ENCODE results near the gene BAZ2B. TPM values are rescaled to one million over a fixed set of nuclear protein-coding genes. Genes with fewer than 3 reads are reported as not detected.

BAZ2B gene
- total RNA-seq, 1 experiment from 2014 or later, result 54.9 TPM

DNA sequence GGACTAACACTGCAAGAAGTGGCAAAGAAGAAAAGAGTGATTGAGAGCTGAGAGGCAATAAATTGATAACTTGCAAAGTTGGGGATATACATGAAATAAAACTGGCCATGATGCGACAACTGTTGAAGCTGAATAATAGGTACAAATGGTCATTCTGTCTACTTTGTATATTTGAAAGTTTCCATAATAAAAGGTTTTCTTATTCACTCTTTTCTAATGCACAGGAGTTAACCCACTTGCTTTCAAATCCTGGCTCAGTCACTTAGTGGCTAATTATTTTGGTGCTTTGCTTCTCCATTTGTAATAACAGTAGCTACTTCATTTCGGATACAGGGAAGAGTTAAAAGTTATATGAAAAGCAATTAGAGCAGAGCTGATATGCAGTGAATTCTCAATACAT lies 170.1 kb downstream of the BAZ2B start:
- H3K9me3 ChIP-seq (ENCODE audit: control insufficient read depth, low read depth, low read length), result no peaks in the 10 kb centered on the region
- no peaks in the 10 kb centered on the region for H3K79me1 ChIP-seq (ENCODE audit: insufficient read depth, low read depth, low read length, poor library complexity, severe bottlenecking)
- H2AK5ac ChIP-seq (ENCODE audit: insufficient read length, low read length), result no peak overlapping the region
- no peak for DNase-seq
- H3K27me3 Mint-ChIP-seq (ENCODE audit: low read depth), result no peaks in the 10 kb centered on the region
- peaks cover 7 to 37% (median 22%) of the 10 kb centered on the region in 3 experiments; a peak in 6 of 7 replicates for H3K36me3 Mint-ChIP-seq (ENCODE audit: insufficient read depth in 1 of 3, low read depth in 3 of 3)
- H3K56ac ChIP-seq (ENCODE audit: insufficient read length, low read depth, low read length), result no peak overlapping the region
- H3K4me2 ChIP-seq (ENCODE audit: insufficient read depth, insufficient read length, low read length), result no peak overlapping the region
- no peak overlapping the region for H2BK12ac ChIP-seq (ENCODE audit: insufficient read length, low read depth, low read length)
- no CpG with 5 or more reads among the region's 2 CpGs for WGBS (ENCODE audit: extremely low coverage, insufficient read length, low lambda C conversion rate)
- no peak overlapping the region for H3K14ac ChIP-seq (ENCODE audit: insufficient read depth, low read length)
- H3K27ac Mint-ChIP-seq, result peak overlapping the region in 2 of 3 experiments; percentile 12 to 72; a peak in 2 of 7 replicates
- peaks cover 21 to 23% of the 10 kb centered on the region in 2 experiments for H3K4me1 Mint-ChIP-seq
- H2BK5ac ChIP-seq (ENCODE audit: insufficient read length, low read length), result no peak overlapping the region
- no peak overlapping the region for H3K27ac ChIP-seq (ENCODE audit: insufficient read length, low read depth, low read length)
- no peak overlapping the region for H3K4me3 Mint-ChIP-seq
- H3K27me3 ChIP-seq (ENCODE audit: insufficient read depth, low read length), result no peaks in the 10 kb centered on the region
- no peak overlapping the region for H2BK20ac ChIP-seq (ENCODE audit: low read depth, low read length, poor library complexity, severe bottlenecking)
- no peak overlapping the region for H3T11ph ChIP-seq (ENCODE audit: low read length)
- no peaks in the 10 kb centered on the region for H3K4me1 ChIP-seq (ENCODE audit: insufficient read depth, low read length)
- H3K4ac ChIP-seq (ENCODE audit: low read depth, low read length), result no peak overlapping the region
- H4K20me1 ChIP-seq (ENCODE audit: control insufficient read depth, insufficient read depth, insufficient read length), result no peaks in the 10 kb centered on the region
- no peak overlapping the region for H4K5ac ChIP-seq (ENCODE audit: insufficient read length, low read depth, low read length)
- H3K79me2 ChIP-seq (ENCODE audit: insufficient read depth, low read length), result no peaks in the 10 kb centered on the region
- H2BK15ac ChIP-seq (ENCODE audit: low read depth, low read length), result no peak overlapping the region
- no peak overlapping the region for H3K18ac ChIP-seq (ENCODE audit: insufficient read length, low read depth, low read length)
- H3K9me3 Mint-ChIP-seq, result no peaks in the 10 kb centered on the region
- no peak overlapping the region for H4K8ac ChIP-seq (replicated peaks; ENCODE audit: insufficient read length, low read depth, low read length)
- H3K23ac ChIP-seq (ENCODE audit: insufficient read length, low read depth, low read length), result no peak overlapping the region
- H4K91ac ChIP-seq (ENCODE audit: insufficient read length, low read depth, low read length), result no peak overlapping the region
- H3K9ac ChIP-seq (ENCODE audit: extremely low read depth, insufficient read length, low read length), result no peak overlapping the region
- no peak overlapping the region for H2BK120ac ChIP-seq (ENCODE audit: low read depth, low read length, poor library complexity, severe bottlenecking)
- no peak overlapping the region for H2AFZ ChIP-seq (ENCODE audit: low read length)
- TF ChIP-seq, protein P1, sequence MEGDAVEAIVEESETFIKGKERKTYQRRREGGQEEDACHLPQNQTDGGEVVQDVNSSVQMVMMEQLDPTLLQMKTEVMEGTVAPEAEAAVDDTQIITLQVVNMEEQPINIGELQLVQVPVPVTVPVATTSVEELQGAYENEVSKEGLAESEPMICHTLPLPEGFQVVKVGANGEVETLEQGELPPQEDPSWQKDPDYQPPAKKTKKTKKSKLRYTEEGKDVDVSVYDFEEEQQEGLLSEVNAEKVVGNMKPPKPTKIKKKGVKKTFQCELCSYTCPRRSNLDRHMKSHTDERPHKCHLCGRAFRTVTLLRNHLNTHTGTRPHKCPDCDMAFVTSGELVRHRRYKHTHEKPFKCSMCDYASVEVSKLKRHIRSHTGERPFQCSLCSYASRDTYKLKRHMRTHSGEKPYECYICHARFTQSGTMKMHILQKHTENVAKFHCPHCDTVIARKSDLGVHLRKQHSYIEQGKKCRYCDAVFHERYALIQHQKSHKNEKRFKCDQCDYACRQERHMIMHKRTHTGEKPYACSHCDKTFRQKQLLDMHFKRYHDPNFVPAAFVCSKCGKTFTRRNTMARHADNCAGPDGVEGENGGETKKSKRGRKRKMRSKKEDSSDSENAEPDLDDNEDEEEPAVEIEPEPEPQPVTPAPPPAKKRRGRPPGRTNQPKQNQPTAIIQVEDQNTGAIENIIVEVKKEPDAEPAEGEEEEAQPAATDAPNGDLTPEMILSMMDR (conservative IDR thresholded peaks at IDR 0.05), result no peak
- H3K23me2 ChIP-seq (ENCODE audit: insufficient read length, low read depth, low read length, poor library complexity, severe bottlenecking), result no peaks in the 10 kb centered on the region

Data from H9 (cell line).